Keratinocyte (primary cell): ENCODE measurements around the gene ZNF397. TPM values are rescaled to one million over a fixed set of nuclear protein-coding genes. Genes with fewer than 3 reads are reported as not detected.

Experiments
- DNase-seq: peaks from one replicate; pipeline ENCODE4 v3.0.0-alpha.2; 2011; ENCODE audit warnings: low read depth, missing footprints, low spot score
- FAIRE-seq: peaks from 2 replicates; lab custom pipeline; 2011; peaks lifted over from hg19 to GRCh38; lab: Jason Lieb, UNC
- H2AFZ ChIP-seq: 2 replicates; pipeline ENCODE4 v1.6.0; 2012; ENCODE audit warnings: low read length, control low read depth, inconsistent platforms; ENCODE audit not compliant: control insufficient read depth
- H3K27ac ChIP-seq: 2 replicates; pipeline ENCODE4 v1.5.1; 2011; ENCODE audit warnings: low read length; ENCODE audit not compliant: control insufficient read depth, insufficient read depth
- H3K27me3 ChIP-seq: 3 replicates; pipeline ENCODE4 v1.6.0; 2011; ENCODE audit warnings: low read length; ENCODE audit not compliant: control insufficient read depth, insufficient read depth; ENCODE audit errors: extremely low read depth
- H3K36me3 ChIP-seq, 2 experiments: 2 replicates in 1 of 2; 3 replicates in 1 of 2; pipeline ENCODE4 v1.5.1; 2011; ENCODE audit warnings: low read length in 2 of 2, mild to moderate bottlenecking in 1 of 2; ENCODE audit not compliant: control insufficient read depth in 2 of 2, insufficient read depth in 2 of 2; ENCODE audit errors: extremely low read depth in 1 of 2
- H3K4me1 ChIP-seq: 3 replicates; pipeline ENCODE4 v1.5.1; 2011; ENCODE audit warnings: low read length; ENCODE audit not compliant: control insufficient read depth, insufficient read depth; ENCODE audit errors: extremely low read depth
- H3K4me2 ChIP-seq: 3 replicates; pipeline ENCODE4 v1.6.0; 2011; ENCODE audit warnings: low read depth, low read length; ENCODE audit not compliant: control insufficient read depth, insufficient read depth; ENCODE audit errors: extremely low read depth
- H3K4me3 ChIP-seq, 3 experiments: fragments of 200-600 bp in 1 of 3; sonication (generic) in 1 of 3; 2 replicates in 2 of 3; 3 replicates in 1 of 3; pipeline ENCODE4 v1.5.1; 2011 to 2016; ENCODE audit warnings: low read length in 3 of 3, mild to moderate bottlenecking in 3 of 3, control low read depth in 2 of 3, inconsistent platforms in 1 of 3, low read depth in 1 of 3, mixed read lengths in 1 of 3, mixed run types in 1 of 3, moderate library complexity in 1 of 3; ENCODE audit not compliant: control insufficient read depth in 2 of 3, insufficient read depth in 2 of 3; ENCODE audit errors: extremely low read depth in 1 of 3
- H3K79me2 ChIP-seq: 2 replicates; pipeline ENCODE4 v1.6.0; 2012; ENCODE audit warnings: low read length; ENCODE audit not compliant: control insufficient read depth, insufficient read depth
- H3K9ac ChIP-seq: 3 replicates; pipeline ENCODE4 v1.6.0; 2011; ENCODE audit warnings: low read length; ENCODE audit not compliant: control insufficient read depth, insufficient read depth; ENCODE audit errors: extremely low read depth
- H3K9me1 ChIP-seq: 3 replicates; pipeline ENCODE4 v1.6.0; 2011; ENCODE audit warnings: low read length; ENCODE audit not compliant: control insufficient read depth, insufficient read depth; ENCODE audit errors: extremely low read depth
- H3K9me3 ChIP-seq: 2 replicates; pipeline ENCODE4 v1.5.1; 2012; ENCODE audit warnings: low read depth, low read length; ENCODE audit not compliant: control insufficient read depth
- H4K20me1 ChIP-seq: 3 replicates; pipeline ENCODE4 v1.6.0; 2011; ENCODE audit warnings: low read length; ENCODE audit not compliant: control insufficient read depth, insufficient read depth; ENCODE audit errors: extremely low read depth
- CTCF ChIP-seq, 3 experiments: IDR thresholded peaks in 1 of 3; conservative IDR thresholded peaks in 1 of 3; optimal IDR thresholded peaks in 1 of 3; 2 replicates in 2 of 3; 3 replicates in 1 of 3; pipeline versions ENCODE3 to v1.5.1; 2011; ENCODE audit warnings: low read length in 3 of 3, mild to moderate bottlenecking in 3 of 3, moderate library complexity in 2 of 3, control low read depth in 1 of 3, inconsistent platforms in 1 of 3; ENCODE audit not compliant: insufficient read depth in 2 of 3; ENCODE audit errors: extremely low read depth in 1 of 3
- EZH2 ChIP-seq: IDR thresholded peaks from one replicate; pipeline ENCODE4 v1.6.1; 2012; ENCODE audit warnings: inconsistent platforms, mild to moderate bottlenecking, low read length, moderate library complexity
- dilution Hi-C: fragments of 300-500 bp; cut with MboI; formaldehyde crosslinking; loops from one replicate; pipeline ENCODE4 v1.7.0; 2020; ENCODE audit warnings: low sequenced_read_pairs; ENCODE audit not compliant: extremely low pct_ligation_motif_present
- polyA plus RNA-seq, 5 experiments: library from polyadenylated mRNA; depleted of rRNA in 3 of 5; stranded (reverse) in 3 of 5; stranded (forward) in 1 of 5; unstranded in 1 of 5; fragments of >200 nt; gene quantifications; 1 replicate in 1 of 5; 2 replicates in 3 of 5; 3 replicates in 1 of 5; pipeline versions ENCODE4 v1.2.1 to v1.2.3, GENCODE V29; 2011 to 2012; ENCODE audit warnings: missing spikeins in 2 of 5, low read depth in 1 of 5, low replicate concordance in 1 of 5

The ZNF397 gene
- polyA plus RNA-seq, 1 donor (not counting 4 experiments of a cell fraction or from before 2014, with no cell fraction given): 8.7 TPM

GRCh38 chr18:35264409-35264808 is 23.6 kb downstream of the ZNF397 start:
- H3K79me2 ChIP-seq: no peaks in the 10 kb centered on the region
- H3K9me1 ChIP-seq: no peaks in the 10 kb centered on the region
- H3K4me1 ChIP-seq: no peaks in the 10 kb centered on the region
- H3K27me3 ChIP-seq: no peaks in the 10 kb centered on the region
- H3K27ac ChIP-seq: no peak overlapping the region
- H3K4me2 ChIP-seq: no peak overlapping the region
- FAIRE-seq (no peak), DNase-seq (no peak)
- H3K9ac ChIP-seq: no peak overlapping the region
- TF ChIP-seq EZH2: no peak
- no peak for TF ChIP-seq CTCF (optimal IDR thresholded peaks at IDR 0.05 in 1 of 3, IDR thresholded peaks at IDR 0.05 in 1 of 3, conservative IDR thresholded peaks at IDR 0.05 in 1 of 3; ENCODE audit: extremely low read depth in 1 of 3, insufficient read depth in 2 of 3, low read length in 3 of 3)
- dilution Hi-C loops: no loop called here
- no peak overlapping the region for H3K4me3 ChIP-seq
- peaks cover 0 to 2% of the 10 kb centered on the region in 2 experiments for H3K36me3 ChIP-seq
- no peaks in the 10 kb centered on the region for H4K20me1 ChIP-seq
- H3K9me3 ChIP-seq: peaks cover 4% of the 10 kb centered on the region
- no peak overlapping the region for H2AFZ ChIP-seq

- H3K4me1 ChIP-seq: no peaks in the 10 kb centered on the region
- peaks cover 4% of the 10 kb centered on the region for H3K9me3 ChIP-seq
- H3K9me1 ChIP-seq: no peaks in the 10 kb centered on the region
- H2AFZ ChIP-seq: peak overlapping the region; percentile 6
- H3K27ac ChIP-seq: no peak overlapping the region
- DNase-seq (no peak), FAIRE-seq (no peak)
- no peak overlapping the region for H3K9ac ChIP-seq
- H3K79me2 ChIP-seq: no peaks in the 10 kb centered on the region
- H3K27me3 ChIP-seq: no peaks in the 10 kb centered on the region
- peaks cover 0 to 2% of the 10 kb centered on the region in 2 experiments for H3K36me3 ChIP-seq
- peak overlapping the region; percentile 16 for H3K4me2 ChIP-seq
- no peak for TF ChIP-seq EZH2
- no peak for TF ChIP-seq CTCF (optimal IDR thresholded peaks at IDR 0.05 in 1 of 3, IDR thresholded peaks at IDR 0.05 in 1 of 3, conservative IDR thresholded peaks at IDR 0.05 in 1 of 3; ENCODE audit: extremely low read depth in 1 of 3, insufficient read depth in 2 of 3, low read length in 3 of 3)
- H3K4me3 ChIP-seq: peak overlapping the region in 1 of 3 experiments; percentile 54
- dilution Hi-C loops: no loop called here
- no peaks in the 10 kb centered on the region for H4K20me1 ChIP-seq
These were observed 26.4 kb downstream of the ZNF397 start for GRCh38 chr18:35267161-35267651.
